NCI-H460 (cell line): Measurements from ENCODE around the gene FAM110A. TPM values are rescaled to one million over a fixed set of nuclear protein-coding genes. Genes with fewer than 3 reads are reported as not detected.
"Not testable (repeated sequence)": the region's sequence is repeated elsewhere in the genome, so short reads cannot be mapped to it uniquely, and the experiment has no call there.

Source experiments
- DNase-seq: peaks from one replicate; pipeline ENCODE4 v3.0.0-alpha.2; 2016; ENCODE audit warnings: low read depth; ENCODE audit errors: extremely low read depth
- polyA plus RNA-seq: library from polyadenylated mRNA; depleted of rRNA; stranded (reverse); fragments of >200 nt; gene quantifications from 2 replicates; pipeline ENCODE4 v1.2.3, GENCODE V29; 2014; cell fraction: nucleus; rRNA removed
- total RNA-seq: library from RNA; depleted of rRNA; stranded (reverse); fragments of >200 nt; shearing (Covaris generic); gene quantifications from 2 replicates; pipeline ENCODE4 v1.2.3, GENCODE V29; 2014; rRNA removed

FAM110A gene
- 2.6 and 3.7 TPM in 2 replicates for total RNA-seq
- polyA plus RNA-seq = 11.4 and 12.2 TPM in 2 replicates

DNA sequence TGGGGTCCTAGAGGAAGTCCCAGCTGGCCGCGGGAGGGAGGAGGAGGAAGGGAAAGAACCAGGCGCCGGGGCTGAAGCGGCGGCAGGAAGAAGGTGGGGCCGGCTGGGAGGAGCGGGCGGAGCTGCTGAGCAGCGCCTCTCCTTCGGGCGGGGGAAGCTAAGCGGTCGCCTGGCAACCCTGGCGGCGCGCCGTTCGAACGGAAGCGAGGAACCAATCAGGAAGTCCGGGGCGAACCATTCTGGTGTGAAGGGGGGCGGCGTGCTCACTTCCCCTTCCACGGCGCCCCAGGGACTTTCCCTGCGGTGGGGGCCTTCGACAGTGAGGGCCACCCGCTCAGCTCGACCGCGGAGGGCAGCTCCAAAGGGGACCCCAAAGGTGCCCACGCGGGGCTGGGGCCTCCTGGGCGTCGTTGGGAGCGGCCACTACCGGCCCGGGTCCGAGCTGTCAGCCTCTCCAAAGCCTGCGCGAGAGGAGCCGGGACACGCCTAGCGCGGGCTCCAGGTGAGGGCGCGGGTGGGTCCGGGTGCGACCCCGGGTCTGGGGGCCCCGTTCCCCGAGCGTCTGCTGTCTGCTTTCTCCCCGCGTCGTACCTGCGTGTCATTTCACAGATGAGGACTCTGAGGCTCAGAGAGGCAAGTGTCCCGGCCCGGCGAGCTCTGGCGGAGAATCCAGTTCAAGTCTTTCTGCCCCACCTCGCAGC lies at the start of gene FAM110A:
FAM110A (plus strand) TSS at position 266 of the 701 bp plus-strand sequence. CDS start 11,090 bp downstream, outside the sequence.
- DNase-seq = peak; percentile 90

- DNase-seq = no peak
Measured at GRCh38 chr20:787825-788224, 45.7 kb upstream of the FAM110A start.

GRCh38 chr20:791056-791455 lies 42.5 kb upstream of the FAM110A start:
- DNase-seq = no peak

GRCh38 chr20:792248-792647 lies 41.3 kb upstream of the FAM110A start:
- no peak for DNase-seq

- no peak for DNase-seq
Measured at GRCh38 chr20:796921-797320, 36.6 kb upstream of the FAM110A start.

DNA sequence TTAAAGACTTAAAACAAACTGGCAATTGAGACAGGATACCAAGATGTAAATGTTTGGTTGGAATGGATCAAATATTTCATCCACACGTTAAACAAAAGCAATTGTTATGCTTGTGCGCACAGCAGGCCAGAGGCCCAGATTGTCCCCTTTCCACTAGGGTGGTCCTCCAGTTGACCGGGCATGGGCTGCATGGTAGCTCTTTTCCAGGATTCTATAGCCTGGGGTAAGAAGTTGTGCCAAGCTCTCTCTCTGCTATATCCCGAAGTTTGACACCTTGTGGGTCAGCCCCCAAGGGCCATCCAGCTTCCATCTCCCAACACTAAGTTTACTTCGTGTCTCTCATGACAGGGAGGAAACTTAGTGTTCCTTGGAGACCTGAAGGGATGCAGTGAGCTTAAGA lies 34.8 kb upstream of the FAM110A start:
- not testable (repeated sequence) for DNase-seq

DNA sequence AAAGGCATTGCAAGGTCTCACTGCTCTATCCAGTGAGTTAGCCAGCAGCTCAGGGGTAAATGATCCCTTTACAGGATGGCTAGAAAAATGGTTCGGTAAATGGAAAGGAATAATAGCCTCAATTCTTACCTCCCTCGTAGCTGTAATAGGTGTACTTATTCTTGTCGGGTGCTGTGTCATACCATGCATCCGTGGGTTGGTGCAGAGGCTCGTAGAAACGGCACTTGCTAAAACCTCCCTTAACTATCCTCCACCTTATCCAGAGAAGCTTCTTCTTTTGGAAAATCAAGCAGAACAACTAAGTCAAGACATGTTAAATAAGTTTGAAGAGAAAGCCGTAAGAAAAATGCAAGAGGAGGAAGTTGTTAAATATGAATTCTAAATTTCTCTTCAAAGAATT lies 33.5 kb upstream of the FAM110A start:
- not testable (repeated sequence) for DNase-seq

DNA sequence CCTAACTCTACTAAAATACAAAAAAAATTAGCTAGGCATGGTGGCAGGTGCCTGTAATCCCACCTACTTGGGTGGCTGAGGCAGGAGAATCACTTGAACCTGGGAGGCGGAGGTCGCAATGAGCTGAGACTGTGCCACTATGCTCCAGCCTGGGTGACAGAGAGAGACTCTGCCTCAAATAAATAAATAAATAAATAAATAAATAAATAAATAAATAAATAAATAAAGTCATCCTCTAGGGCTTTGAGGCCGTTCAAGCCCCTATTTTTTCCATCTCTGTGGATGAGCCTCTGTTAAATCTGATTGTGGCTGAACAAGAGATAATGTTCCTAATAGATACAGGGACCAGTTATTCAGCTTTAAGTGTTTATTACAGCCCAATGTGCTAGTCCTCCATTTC lies 31.8 kb upstream of the FAM110A start:
- no peak for DNase-seq

- no peak for DNase-seq
Measured at GRCh38 chr20:805713-806112, 27.8 kb upstream of the FAM110A start.

DNA sequence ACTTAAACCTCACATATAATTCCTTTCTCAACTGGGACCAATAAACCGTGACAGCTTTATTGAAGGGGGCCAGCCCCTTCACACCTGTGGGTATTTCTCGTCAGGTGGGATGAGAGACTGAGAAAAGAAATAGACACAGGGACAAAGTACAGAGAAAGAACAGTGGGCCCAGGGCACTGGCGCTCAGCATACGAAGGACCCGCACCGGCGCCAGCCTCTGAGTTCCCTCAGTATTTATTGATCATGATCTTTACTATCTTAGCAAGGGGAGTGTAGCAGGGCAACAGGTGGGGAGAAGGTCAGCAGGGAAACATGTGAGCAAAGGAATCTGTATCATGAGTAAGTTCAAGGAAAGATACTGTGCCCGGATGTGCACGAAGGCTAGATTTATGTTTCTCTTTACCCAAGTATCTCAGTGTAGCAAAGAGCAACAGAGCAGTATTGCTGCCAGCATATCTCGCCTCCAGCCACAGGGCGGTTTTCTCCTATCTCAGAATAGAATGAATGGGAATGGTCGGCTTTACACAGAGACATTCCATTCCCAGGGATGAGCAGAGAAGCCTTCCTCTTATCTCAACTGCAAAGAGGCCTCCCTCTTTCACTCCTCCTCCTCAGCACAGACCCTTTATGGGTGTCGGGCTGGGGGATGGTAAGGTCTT lies 21.6 kb upstream of the FAM110A start:
- DNase-seq = not testable (repeated sequence)

DNA sequence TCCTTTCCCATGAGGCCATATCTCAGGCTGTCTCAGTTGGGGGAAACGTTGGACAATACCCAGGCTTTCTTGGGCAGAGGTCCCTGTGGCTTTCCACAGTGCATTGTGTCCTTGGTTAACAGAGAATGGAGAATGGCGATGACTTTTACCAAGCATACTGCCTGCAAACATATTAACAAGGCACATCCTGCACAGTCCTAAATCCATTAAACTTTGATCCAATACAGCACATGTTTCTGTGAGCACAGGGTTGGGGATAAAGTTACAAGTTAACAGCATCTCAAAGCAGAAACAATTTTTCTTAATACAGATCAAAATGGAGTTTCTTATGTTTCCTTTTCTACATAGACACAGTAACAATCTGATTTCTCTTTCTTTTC lies 21.1 kb upstream of the FAM110A start:
- not testable (repeated sequence) for DNase-seq

DNA sequence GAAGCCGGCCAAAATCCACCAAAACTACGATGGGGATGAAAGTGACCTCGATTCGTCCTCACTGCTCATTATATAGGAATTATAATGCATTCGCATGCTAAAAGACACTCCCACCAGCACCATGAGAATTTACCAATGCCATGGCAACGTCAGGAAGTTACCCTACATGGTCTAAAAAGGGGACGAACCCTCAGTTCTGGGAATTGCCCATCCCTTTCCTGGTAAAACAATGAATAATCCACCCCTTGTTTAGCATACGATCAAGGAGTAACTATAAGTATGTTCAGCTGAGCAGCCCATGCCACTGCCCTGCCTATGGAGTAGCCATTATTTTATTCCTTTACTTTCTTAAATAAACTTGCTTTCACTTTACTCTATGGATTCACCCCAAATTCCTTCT lies 20.1 kb upstream of the FAM110A start:
- no peak for DNase-seq

GRCh38 chr20:815226-815625 lies 18.3 kb upstream of the FAM110A start:
- DNase-seq = no peak

DNA sequence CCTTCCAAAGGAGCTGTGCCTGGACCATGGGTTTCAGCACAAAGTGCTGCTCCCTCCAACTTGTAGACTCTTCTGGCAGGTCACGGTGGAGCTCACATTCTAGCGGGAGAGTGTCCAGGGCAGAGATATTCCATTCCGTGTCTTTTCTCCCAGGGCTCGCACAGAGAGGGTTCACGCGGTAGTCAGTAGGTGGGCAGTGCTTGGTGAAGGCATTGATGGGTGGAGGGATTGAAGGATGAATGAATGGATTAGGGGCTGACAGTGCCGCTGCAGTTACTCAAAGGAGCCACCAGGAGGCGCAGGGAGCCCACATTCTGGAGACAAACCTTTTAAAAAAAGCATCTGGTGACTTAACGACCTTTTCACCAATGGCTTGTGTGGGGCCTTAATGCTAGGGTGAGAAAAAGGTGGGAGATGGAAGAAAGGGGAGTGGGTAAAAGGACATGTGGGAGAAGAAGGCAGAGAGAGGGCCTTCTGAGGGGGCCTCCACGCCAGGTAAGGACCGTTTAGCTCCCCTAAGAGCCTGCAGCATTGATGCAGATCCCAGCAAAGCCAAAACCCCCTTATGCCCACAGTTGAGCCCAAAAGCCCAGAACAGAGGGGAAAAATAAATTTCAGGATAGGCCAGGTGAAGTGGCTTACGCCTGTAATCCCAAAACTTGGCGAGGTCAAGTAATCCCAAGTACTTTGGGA lies 17.5 kb upstream of the FAM110A start:
- DNase-seq = peak; percentile 61

GRCh38 chr20:818001-818664 lies 15.4 kb upstream of the FAM110A start:
- no peak for DNase-seq

DNA sequence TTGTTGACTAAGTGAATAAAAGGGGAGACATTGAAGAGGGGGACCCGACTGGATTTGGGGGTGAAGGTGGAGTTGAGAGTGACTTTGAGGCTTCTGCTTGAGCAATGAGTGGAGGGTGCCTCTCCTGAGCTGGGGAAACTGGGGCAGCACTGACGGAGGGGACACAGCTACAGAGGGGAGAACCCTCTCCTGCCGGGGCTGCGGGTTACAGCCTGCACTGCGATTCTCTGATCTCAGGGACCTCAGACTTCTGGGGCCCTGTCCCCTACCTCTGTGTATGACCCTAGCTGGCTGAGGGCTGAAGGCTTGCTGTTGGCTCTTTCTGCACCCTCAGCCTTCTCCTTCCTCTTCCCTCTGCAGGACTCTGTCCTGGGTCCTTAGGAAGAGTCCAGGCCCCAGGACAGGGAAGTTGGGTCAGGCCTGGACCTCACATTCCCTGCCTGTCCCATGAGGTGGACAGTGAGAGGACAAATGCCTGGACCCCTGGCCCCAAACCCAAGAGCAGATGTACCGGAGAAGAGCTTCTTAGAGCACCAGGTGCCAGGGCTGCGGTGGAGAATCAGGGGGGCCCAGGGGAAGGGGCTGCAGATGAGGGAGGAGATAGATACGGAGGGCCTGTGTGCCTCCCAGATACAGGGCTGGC lies 13.7 kb upstream of the FAM110A start:
- DNase-seq = no peak

DNA sequence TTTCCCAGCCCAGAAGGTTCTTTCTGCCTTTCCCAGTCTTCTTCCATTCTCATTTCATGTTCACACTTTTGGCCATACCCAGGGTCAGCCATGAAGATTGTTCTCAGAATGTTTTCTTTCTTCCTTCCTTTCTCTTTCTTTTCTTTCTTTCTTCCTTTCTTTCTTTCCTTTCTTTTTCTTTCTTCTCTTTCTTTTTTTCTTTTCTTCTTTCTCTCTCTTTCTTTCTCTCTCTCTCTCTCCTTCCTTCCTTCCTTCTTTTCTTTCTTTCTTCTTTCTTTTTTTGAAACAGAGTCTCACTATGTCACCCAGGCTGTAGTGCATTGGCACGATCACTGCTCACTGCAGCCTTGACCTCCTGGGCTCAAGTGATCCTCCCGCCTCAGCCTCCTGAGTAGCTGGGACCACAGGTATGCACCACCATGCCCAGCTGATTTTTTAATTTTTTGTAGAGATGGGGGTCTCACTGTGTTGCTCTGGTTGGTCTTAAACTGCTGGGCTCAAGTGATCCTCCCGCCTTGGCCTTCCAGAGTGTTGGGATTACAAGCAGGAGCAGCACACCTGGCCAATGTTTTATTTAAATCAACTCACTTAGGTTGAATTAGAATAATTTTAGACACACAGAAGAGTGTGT lies 13.1 kb upstream of the FAM110A start:
- DNase-seq = no peak

DNA sequence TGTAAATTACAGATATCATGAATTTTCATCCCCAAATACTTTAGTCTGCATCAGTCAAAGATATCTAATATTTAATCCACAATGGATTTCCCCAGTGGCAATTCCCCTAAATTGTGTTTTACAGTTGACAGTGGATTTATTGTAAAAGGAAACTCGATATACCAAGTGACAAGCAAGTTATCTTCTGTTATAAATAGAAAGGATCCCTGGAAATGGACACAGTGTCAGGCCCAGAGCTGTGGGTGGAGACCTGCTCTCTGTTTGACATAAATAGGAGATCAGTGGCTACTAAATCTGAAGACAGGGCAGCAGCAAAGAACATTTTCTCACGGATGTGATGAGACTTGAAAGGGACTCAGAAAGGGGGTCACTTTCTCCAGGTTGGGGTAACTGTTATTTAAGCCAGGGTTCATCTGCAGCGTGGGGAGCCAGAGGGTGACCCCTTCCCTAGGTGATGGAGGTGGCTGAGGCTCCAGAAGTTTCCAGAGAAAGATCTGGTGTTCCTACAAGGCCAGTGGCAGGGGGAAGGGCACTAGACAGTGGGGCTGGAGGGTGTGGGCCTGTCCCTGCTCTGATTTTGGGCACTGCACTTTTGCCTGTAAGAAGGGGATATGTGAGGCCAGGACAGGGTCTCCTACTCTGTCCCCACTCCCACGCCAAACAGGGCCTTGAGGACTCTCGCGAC lies 12.3 kb upstream of the FAM110A start:
- DNase-seq = no peak

- no peak for DNase-seq
Measured at GRCh38 chr20:821731-822065, 11.8 kb upstream of the FAM110A start.
